ENCODE results near the gene NCAPG2. TPM values are rescaled to one million over a fixed set of nuclear protein-coding genes. Genes with fewer than 3 reads are reported as not detected.
A peak's percentile ranks its signal among the peaks of the same experiment; 100 is the strongest.

The NCAPG2 gene
- total RNA-seq, 2 experiments from 2014 or later = 139 to 173 TPM

GRCh38 chr7:158732494-158733219, 28.1 kb upstream of the NCAPG2 start:
- Mint-ChIP-seq H3K9me3 (no peaks in the 10 kb centered on the region), H3K4me3 (no peak overlapping the region), H3K27ac (no peak overlapping the region), H3K36me3 (ENCODE audit: low read depth) (peaks cover 52% of the 10 kb centered on the region), H3K27me3 (no peaks in the 10 kb centered on the region), H3K4me1 (peaks cover 17% of the 10 kb centered on the region)
- CTCF ChIA-PET = interaction anchor here (0.5 to 1.4 kb wide), 2 partner anchors 34 to 58 kb away, joined by 3 read pairs; no protein-coding TSS in a partner anchor
- no peak for DNase-seq
- POLR2A ChIA-PET = interaction anchor here (0.5 kb wide), 1 partner anchor 23 kb away, joined by 3 read pairs; no protein-coding TSS in a partner anchor

GRCh38 chr7:158731761-158732160, 27.2 kb upstream of the NCAPG2 start:
- peaks cover 45% of the 10 kb centered on the region for H3K36me3 Mint-ChIP-seq (ENCODE audit: low read depth)
- peaks cover 17% of the 10 kb centered on the region for H3K4me1 Mint-ChIP-seq
- H3K9me3 Mint-ChIP-seq = no peaks in the 10 kb centered on the region
- no peak overlapping the region for H3K4me3 Mint-ChIP-seq
- CTCF ChIA-PET = no interaction called here
- H3K27ac Mint-ChIP-seq = no peak overlapping the region
- no peaks in the 10 kb centered on the region for H3K27me3 Mint-ChIP-seq
- DNase-seq = no peak
- POLR2A ChIA-PET = no interaction called here

GRCh38 chr7:158730383-158731346, 26.1 kb upstream of the NCAPG2 start:
- Mint-ChIP-seq H3K4me3 (no peak overlapping the region), H3K4me1 (peaks cover 17% of the 10 kb centered on the region), H3K27me3 (no peaks in the 10 kb centered on the region), H3K9me3 (no peaks in the 10 kb centered on the region), H3K36me3 (ENCODE audit: low read depth) (peaks cover 37% of the 10 kb centered on the region), H3K27ac (no peak overlapping the region)
- DNase-seq = no peak
- CTCF ChIA-PET = interaction anchor here (0.8 to 1.0 kb wide), 2 partner anchors 13 to 23 kb away, joined by 3 to 5 read pairs; no protein-coding TSS in a partner anchor
- POLR2A ChIA-PET = no interaction called here

GRCh38 chr7:158729646-158730382, 25.2 kb upstream of the NCAPG2 start:
- peaks cover 17% of the 10 kb centered on the region for H3K4me1 Mint-ChIP-seq
- no peaks in the 10 kb centered on the region for H3K27me3 Mint-ChIP-seq
- peaks cover 28% of the 10 kb centered on the region for H3K36me3 Mint-ChIP-seq (ENCODE audit: low read depth)
- no peak for DNase-seq
- no peaks in the 10 kb centered on the region for H3K9me3 Mint-ChIP-seq
- CTCF ChIA-PET = interaction anchor here (0.6 to 1.0 kb wide), 3 partner anchors 12 to 23 kb away, joined by 3 to 5 read pairs (median 4); no protein-coding TSS in a partner anchor
- POLR2A ChIA-PET = no interaction called here
- no peak overlapping the region for H3K4me3 Mint-ChIP-seq
- H3K27ac Mint-ChIP-seq = peak overlapping the region; percentile 15

- H3K4me3 Mint-ChIP-seq = no peak overlapping the region
- peak overlapping the region; percentile 66 for H3K27ac Mint-ChIP-seq
These were observed 24.5 kb upstream of the NCAPG2 start for GRCh38 chr7:158728911-158729645.

GRCh38 chr7:158727690-158728089, 23.1 kb upstream of the NCAPG2 start:
- ChIA-PET CTCF (no interaction called here), POLR2A (no interaction called here)
- no peak overlapping the region for H3K27ac Mint-ChIP-seq
- no peak for DNase-seq
- peaks cover 17% of the 10 kb centered on the region for H3K4me1 Mint-ChIP-seq
- H3K36me3 Mint-ChIP-seq (ENCODE audit: low read depth) = peaks cover 22% of the 10 kb centered on the region
- H3K4me3 Mint-ChIP-seq = no peak overlapping the region
- no peaks in the 10 kb centered on the region for H3K27me3 Mint-ChIP-seq
- H3K9me3 Mint-ChIP-seq = no peaks in the 10 kb centered on the region

More at GRCh38 chr7:158728911-158729645, 24.5 kb upstream of the NCAPG2 start:
- no peaks in the 10 kb centered on the region for H3K27me3 Mint-ChIP-seq
- peaks cover 22% of the 10 kb centered on the region for H3K36me3 Mint-ChIP-seq (ENCODE audit: low read depth)
- POLR2A ChIA-PET = no interaction called here
- CTCF ChIA-PET = interaction anchor here (0.6 kb wide), 1 partner anchor 13 kb away, joined by 4 read pairs; no protein-coding TSS in a partner anchor
- no peaks in the 10 kb centered on the region for H3K9me3 Mint-ChIP-seq
- peaks cover 17% of the 10 kb centered on the region for H3K4me1 Mint-ChIP-seq
- no peak for DNase-seq

- Mint-ChIP-seq H3K9me3 (no peaks in the 10 kb centered on the region), H3K4me1 (peaks cover 10% of the 10 kb centered on the region), H3K4me3 (no peak overlapping the region), H3K36me3 (ENCODE audit: low read depth) (peaks cover 15% of the 10 kb centered on the region), H3K27me3 (no peaks in the 10 kb centered on the region), H3K27ac (peak overlapping the region; percentile 51)
- POLR2A ChIA-PET = no interaction called here
- CTCF ChIA-PET = interaction anchor here (1.3 kb wide), 1 partner anchor 31 kb away, joined by 4 read pairs; no protein-coding TSS in a partner anchor
- DNase-seq = no peak
These were observed 21.7 kb upstream of the NCAPG2 start for GRCh38 chr7:158726277-158726807.

GRCh38 chr7:158725506-158725800, 20.8 kb upstream of the NCAPG2 start:
- Mint-ChIP-seq H3K9me3 (no peaks in the 10 kb centered on the region), H3K4me3 (no peak overlapping the region), H3K4me1 (peaks cover 6% of the 10 kb centered on the region), H3K27ac (no peak overlapping the region), H3K27me3 (no peaks in the 10 kb centered on the region), H3K36me3 (ENCODE audit: low read depth) (peaks cover 12% of the 10 kb centered on the region)
- ChIA-PET POLR2A (no interaction called here), CTCF (interaction anchor here (1.3 kb wide), 1 partner anchor 30 kb away, joined by 4 read pairs; no protein-coding TSS in a partner anchor)
- no peak for DNase-seq

GRCh38 chr7:158724658-158725505, 20.3 kb upstream of the NCAPG2 start:
- no peak overlapping the region for H3K27ac Mint-ChIP-seq
- peaks cover 1% of the 10 kb centered on the region for H3K4me1 Mint-ChIP-seq
- POLR2A ChIA-PET = no interaction called here

GRCh38 chr7:158723714-158724385, 19.2 kb upstream of the NCAPG2 start:
- CTCF ChIA-PET = interaction anchor here (1.2 kb wide), 1 partner anchor 19 kb away, joined by 4 read pairs; the partner anchor contains the start of gene NCAPG2

More at GRCh38 chr7:158724658-158725505, 20.3 kb upstream of the NCAPG2 start:
- Mint-ChIP-seq H3K9me3 (no peaks in the 10 kb centered on the region), H3K36me3 (ENCODE audit: low read depth) (peaks cover 7% of the 10 kb centered on the region), H3K4me3 (no peak overlapping the region), H3K27me3 (peaks cover under 1% of the 10 kb centered on the region)
- DNase-seq = no peak
- CTCF ChIA-PET = no interaction called here

GRCh38 chr7:158723266-158723665, 18.7 kb upstream of the NCAPG2 start:
- DNase-seq = no peak
- POLR2A ChIA-PET = no interaction called here
- no peaks in the 10 kb centered on the region for H3K36me3 Mint-ChIP-seq (ENCODE audit: low read depth)

More at GRCh38 chr7:158723714-158724385, 19.2 kb upstream of the NCAPG2 start:
- no peak for DNase-seq
- H3K27ac Mint-ChIP-seq = no peak overlapping the region
- H3K36me3 Mint-ChIP-seq (ENCODE audit: low read depth) = peaks cover 3% of the 10 kb centered on the region
- POLR2A ChIA-PET = no interaction called here
- H3K4me3 Mint-ChIP-seq = no peak overlapping the region
- H3K27me3 Mint-ChIP-seq = peaks cover 3% of the 10 kb centered on the region
- no peaks in the 10 kb centered on the region for H3K4me1 Mint-ChIP-seq
- no peaks in the 10 kb centered on the region for H3K9me3 Mint-ChIP-seq

More at GRCh38 chr7:158723266-158723665, 18.7 kb upstream of the NCAPG2 start:
- CTCF ChIA-PET = interaction anchor here (1.2 kb wide), 1 partner anchor 19 kb away, joined by 4 read pairs; the partner anchor contains the start of gene NCAPG2
- Mint-ChIP-seq H3K27me3 (peaks cover 9% of the 10 kb centered on the region), H3K4me3 (no peak overlapping the region), H3K4me1 (no peaks in the 10 kb centered on the region), H3K9me3 (no peaks in the 10 kb centered on the region), H3K27ac (no peak overlapping the region)
